Right atrium auricular region (tissue), 2 donors: Measurements from ENCODE around the gene MATCAP1. TPM values are rescaled to one million over a fixed set of nuclear protein-coding genes. Genes with fewer than 3 reads are reported as not detected.

ENCODE experiments used
- DNase-seq: peaks from one replicate; pipeline ENCODE4 v3.0.0-alpha.2; 2019; ENCODE audit warnings: low spot score
- H3K27ac ChIP-seq, 2 donors: fragments of 200-600 bp; sonication (generic); 1 replicate in 1 of 2; 2 replicates in 1 of 2; pipeline ENCODE4 v1.5.1; 2016 to 2019
- H3K27me3 ChIP-seq, 2 donors: fragments of 200-600 bp; sonication (generic); one replicate each; pipeline versions ENCODE4 v1.5.1 to v1.6.0; 2017 to 2019
- H3K36me3 ChIP-seq: fragments of 200-600 bp; sonication (generic); one replicate; pipeline ENCODE4 v1.5.1; 2016
- H3K4me1 ChIP-seq, 2 donors: fragments of 200-600 bp; sonication (generic); one replicate each; pipeline versions ENCODE4 v1.5.1 to v1.6.0; 2017 to 2019
- H3K4me3 ChIP-seq, 2 donors: fragments of 200-600 bp; sonication (generic); 1 replicate in 1 of 2; 2 replicates in 1 of 2; pipeline ENCODE4 v1.5.1; 2017 to 2019; ENCODE audit warnings: mild to moderate bottlenecking in 1 of 2, moderate library complexity in 1 of 2
- H3K9me3 ChIP-seq, 2 donors: fragments of 200-600 bp; sonication (generic); one replicate each; pipeline ENCODE4 v1.5.1; 2019
- CTCF ChIP-seq, 2 donors: fragments of 200-600 bp; sonication (generic); IDR thresholded peaks; one replicate each; pipeline ENCODE4 v1.5.1; 2019; ENCODE audit warnings: antibody characterized with exemption in 2 of 2
- total RNA-seq, 2 donors: library from RNA; depleted of rRNA; stranded (reverse); fragments of >200 nt; gene quantifications; one replicate each; pipeline ENCODE4 v1.1.0, GENCODE V29; 2016

The MATCAP1 gene
- total RNA-seq, 2 donors from 2014 or later: 4.2 to 7.8 TPM

GRCh38 chr16:67157106-67157748 is 26.5 kb downstream of the MATCAP1 start:
- H3K4me1 ChIP-seq: peaks cover 0 to 36% of the 10 kb centered on the region in 2 donors

GRCh38 chr16:67156143-67156844 is 27.5 kb downstream of the MATCAP1 start:
- no peak for DNase-seq
- no peak overlapping the region for H3K4me3 ChIP-seq
- no peaks in the 10 kb centered on the region for H3K36me3 ChIP-seq
- no peak for TF ChIP-seq CTCF (IDR thresholded peaks at IDR 0.05)
- H3K27ac ChIP-seq: no peak overlapping the region
- H3K9me3 ChIP-seq: no peaks in the 10 kb centered on the region
- H3K27me3 ChIP-seq: no peaks in the 10 kb centered on the region
- peaks cover 0 to 31% of the 10 kb centered on the region in 2 donors for H3K4me1 ChIP-seq

More at GRCh38 chr16:67157106-67157748, 26.5 kb downstream of the MATCAP1 start:
- Histone ChIP-seq H3K27ac (no peak overlapping the region), H3K27me3 (no peaks in the 10 kb centered on the region), H3K36me3 (no peaks in the 10 kb centered on the region), H3K9me3 (no peaks in the 10 kb centered on the region), H3K4me3 (no peak overlapping the region)
- DNase-seq: no peak
- TF ChIP-seq CTCF (IDR thresholded peaks at IDR 0.05): no peak

- H3K4me3 ChIP-seq: peak overlapping the region in 1 of 2 donors; percentile 34
- H3K36me3 ChIP-seq: no peaks in the 10 kb centered on the region
- H3K27me3 ChIP-seq: no peaks in the 10 kb centered on the region
- peak; percentile 97 to 99 for TF ChIP-seq CTCF (IDR thresholded peaks at IDR 0.05)
- DNase-seq: no peak
- no peaks in the 10 kb centered on the region for H3K9me3 ChIP-seq
- H3K4me1 ChIP-seq: peaks cover 0 to 33% of the 10 kb centered on the region in 2 donors
- no peak overlapping the region for H3K27ac ChIP-seq
Measured at GRCh38 chr16:67155295-67156142, 28.2 kb downstream of the MATCAP1 start.

GRCh38 chr16:67154578-67155294 is 29.0 kb downstream of the MATCAP1 start:
- Histone ChIP-seq H3K4me3 (peak overlapping the region in 1 of 2 donors; percentile 34), H3K4me1 (peaks cover 0 to 41% of the 10 kb centered on the region in 2 donors)

More at GRCh38 chr16:67154578-67155294, 29.0 kb downstream of the MATCAP1 start:
- no peaks in the 10 kb centered on the region for H3K9me3 ChIP-seq
- TF ChIP-seq CTCF (IDR thresholded peaks at IDR 0.05): no peak
- DNase-seq: no peak
- H3K27me3 ChIP-seq: no peaks in the 10 kb centered on the region
- H3K36me3 ChIP-seq: no peaks in the 10 kb centered on the region
- no peak overlapping the region for H3K27ac ChIP-seq
